OCI-LY1 (cell line): ENCODE measurements around the gene DLEC1.

Experiments used
- CTCF ChIP-seq: fragments of 200-600 bp; sonication (generic), shearing (Covaris generic); IDR thresholded peaks from 2 replicates; pipeline ENCODE4 v1.5.1; 2017; ENCODE audit warnings: mild to moderate bottlenecking, antibody characterized with exemption, low read length, moderate library complexity, mixed read lengths
- EZH2 ChIP-seq: fragments of 200-600 bp; sonication (generic), shearing (Covaris generic); IDR thresholded peaks from 2 replicates; pipeline ENCODE4 v1.8.0; 2017; ENCODE audit warnings: borderline replicate concordance, mixed run types, mild to moderate bottlenecking, antibody characterized with exemption, low read length, moderate library complexity, mixed read lengths

- no peak for TF ChIP-seq CTCF
- no peak for TF ChIP-seq EZH2
These were observed 38.0 kb upstream of the DLEC1 start for GRCh38 chr3:38000965-38001455.
